Right lobe of liver (tissue), 4 donors: ENCODE data around the gene KRTAP12-2.
"Not testable (repeated sequence)": the region's sequence is repeated elsewhere in the genome, so short reads cannot be mapped to it uniquely, and the experiment has no call there.

Experiments
- POLR2A ChIP-seq: fragments of 450-650 bp; IDR thresholded peaks from one replicate; pipeline ENCODE4 v1.6.1; 2017; ENCODE audit warnings: antibody characterized with exemption, mild to moderate bottlenecking
- TF ChIP-seq, protein P1 (sequence below), 4 donors: fragments of 200-600 bp in 3 of 4; fragments of 450-650 bp in 1 of 4; IDR thresholded peaks; one replicate each; pipeline versions ENCODE4 v1.5.1 to v1.8.0; 2016 to 2022; ENCODE audit warnings: antibody characterized with exemption in 4 of 4, mild to moderate bottlenecking in 2 of 4
- donor health status: DM: no; HTN: no; CAD: no.
- donor health status: DM: no; HTN: no; CAD: no.
- donor health status: DM: no; HTN: yes; CAD: no.

GRCh38 chr21:44697172-44697810 is 30.6 kb upstream of the KRTAP12-2 start, which contains the start of gene KRTAP10-12:
- TF ChIP-seq, protein P1, sequence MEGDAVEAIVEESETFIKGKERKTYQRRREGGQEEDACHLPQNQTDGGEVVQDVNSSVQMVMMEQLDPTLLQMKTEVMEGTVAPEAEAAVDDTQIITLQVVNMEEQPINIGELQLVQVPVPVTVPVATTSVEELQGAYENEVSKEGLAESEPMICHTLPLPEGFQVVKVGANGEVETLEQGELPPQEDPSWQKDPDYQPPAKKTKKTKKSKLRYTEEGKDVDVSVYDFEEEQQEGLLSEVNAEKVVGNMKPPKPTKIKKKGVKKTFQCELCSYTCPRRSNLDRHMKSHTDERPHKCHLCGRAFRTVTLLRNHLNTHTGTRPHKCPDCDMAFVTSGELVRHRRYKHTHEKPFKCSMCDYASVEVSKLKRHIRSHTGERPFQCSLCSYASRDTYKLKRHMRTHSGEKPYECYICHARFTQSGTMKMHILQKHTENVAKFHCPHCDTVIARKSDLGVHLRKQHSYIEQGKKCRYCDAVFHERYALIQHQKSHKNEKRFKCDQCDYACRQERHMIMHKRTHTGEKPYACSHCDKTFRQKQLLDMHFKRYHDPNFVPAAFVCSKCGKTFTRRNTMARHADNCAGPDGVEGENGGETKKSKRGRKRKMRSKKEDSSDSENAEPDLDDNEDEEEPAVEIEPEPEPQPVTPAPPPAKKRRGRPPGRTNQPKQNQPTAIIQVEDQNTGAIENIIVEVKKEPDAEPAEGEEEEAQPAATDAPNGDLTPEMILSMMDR (IDR thresholded peaks at IDR 0.05): not testable (repeated sequence)
- TF ChIP-seq POLR2A: not testable (repeated sequence)
